ENCODE data around the gene POLD3. TPM values are rescaled to one million over a fixed set of nuclear protein-coding genes. Genes with fewer than 3 reads are reported as not detected.

Gene POLD3
- total RNA-seq, 4 donors from 2014 or later: 13.0 to 14.8 (median 14.3) TPM

DNA sequence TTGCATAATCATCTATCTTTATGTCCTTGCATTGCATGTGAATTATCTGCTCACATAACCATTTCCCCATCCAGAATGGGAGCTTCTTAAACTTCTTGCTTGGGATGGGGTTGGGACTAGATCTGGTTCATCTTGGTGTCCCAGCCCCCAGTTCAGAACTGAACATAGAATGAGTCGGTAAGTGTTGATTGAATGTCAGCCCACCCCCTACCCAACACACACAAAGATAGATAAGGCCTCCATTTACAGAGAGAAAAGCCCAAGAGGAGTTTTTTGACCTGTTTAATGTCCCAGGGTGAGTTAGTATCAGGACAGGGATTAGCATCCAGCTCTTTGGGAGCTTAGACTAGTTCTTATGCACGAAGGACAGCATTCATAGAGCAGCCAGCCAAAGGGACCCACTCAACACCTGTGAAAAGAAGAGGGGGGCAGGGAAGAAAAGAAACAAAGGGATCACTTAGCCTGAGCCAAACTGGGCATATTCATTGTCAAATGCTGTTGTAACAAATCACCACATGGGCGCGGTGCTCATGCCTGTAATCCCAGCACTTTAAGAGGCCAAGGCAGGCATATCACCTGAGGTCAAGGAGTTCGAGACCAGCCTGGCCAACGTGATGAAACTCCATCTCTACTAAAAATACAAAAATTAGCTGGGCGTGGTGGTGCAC lies 81.4 kb downstream of the POLD3 start:
- Histone ChIP-seq H3K4me1 (no peaks in the 10 kb centered on the region), H3K36me3 (no peaks in the 10 kb centered on the region), H3K9me3 (no peaks in the 10 kb centered on the region), H3K27me3 (no peaks in the 10 kb centered on the region), H3K4me3 (replicated peaks in 1 of 3) (no peak overlapping the region), H3K27ac (no peak overlapping the region)
- no peak for TF ChIP-seq CTCF (IDR thresholded peaks at IDR 0.05)
- no peak for TF ChIP-seq POLR2A (IDR thresholded peaks at IDR 0.05)
- 79 to 91% methylated on average over 7 of the region's 7 CpGs for WGBS, 2 donors
- no peak for DNase-seq
- intact Hi-C loops (cut with DNase I): no loop called here

- Histone ChIP-seq H3K27me3 (no peaks in the 10 kb centered on the region), H3K4me1 (no peaks in the 10 kb centered on the region), H3K36me3 (no peaks in the 10 kb centered on the region), H3K9me3 (no peaks in the 10 kb centered on the region), H3K4me3 (replicated peaks in 1 of 3) (no peak overlapping the region), H3K27ac (no peak overlapping the region)
- DNase-seq: no peak
- TF ChIP-seq CTCF (IDR thresholded peaks at IDR 0.05) (no peak), POLR2A (IDR thresholded peaks at IDR 0.05) (no peak)
- intact Hi-C loops (cut with DNase I): no loop called here
- 87 to 90% methylated on average over 3 of the region's 3 CpGs for WGBS, 2 donors
Measured at GRCh38 chr11:74675761-74676160, 83.4 kb downstream of the POLD3 start.

GRCh38 chr11:74676596-74676995 lies 84.2 kb downstream of the POLD3 start:
- no peak for DNase-seq
- Histone ChIP-seq H3K27ac (no peak overlapping the region), H3K9me3 (no peaks in the 10 kb centered on the region), H3K4me3 (replicated peaks in 1 of 3) (no peak overlapping the region), H3K27me3 (no peaks in the 10 kb centered on the region), H3K4me1 (peaks cover 2 to 6% of the 10 kb centered on the region in 2 donors), H3K36me3 (no peaks in the 10 kb centered on the region)
- WGBS, 2 donors: 92 to 95% methylated on average over 5 of the region's 5 CpGs
- TF ChIP-seq POLR2A (IDR thresholded peaks at IDR 0.05) (no peak), CTCF (IDR thresholded peaks at IDR 0.05) (no peak)
- intact Hi-C loops (cut with DNase I): no loop called here

DNA sequence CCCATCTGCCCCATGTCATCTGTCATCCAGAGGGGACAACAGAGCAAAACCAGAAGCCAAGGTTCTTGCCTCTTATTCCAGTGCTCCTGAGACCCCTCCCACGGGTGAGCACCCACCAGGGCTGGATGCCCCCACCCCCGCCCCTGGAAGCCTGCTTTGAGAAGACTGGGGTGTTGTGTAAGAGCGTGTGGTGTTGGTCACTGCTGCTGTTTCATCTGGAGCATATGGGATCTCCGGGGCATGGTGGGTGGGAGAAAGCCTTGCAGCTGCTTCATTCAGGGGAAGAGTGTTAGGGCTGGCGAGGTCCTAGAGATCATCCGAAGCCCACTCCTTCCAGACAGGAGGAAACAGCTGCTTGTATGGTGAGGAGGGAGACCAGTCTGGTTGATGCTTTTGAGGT lies 84.7 kb downstream of the POLD3 start:
- intact Hi-C loops (cut with DNase I): no loop called here
- no peak overlapping the region for H3K27ac ChIP-seq

More for the DNA sequence above, 84.7 kb downstream of the POLD3 start:
- TF ChIP-seq CTCF (IDR thresholded peaks at IDR 0.05): no peak
- no peak for TF ChIP-seq POLR2A (IDR thresholded peaks at IDR 0.05)
- WGBS, 2 donors: 74 to 92% methylated on average over 5 to 6 of the region's 6 CpGs
- H3K27me3 ChIP-seq: no peaks in the 10 kb centered on the region
- H3K4me3 ChIP-seq (replicated peaks in 1 of 3): no peak overlapping the region
- H3K4me1 ChIP-seq: peaks cover 7 to 11% of the 10 kb centered on the region in 2 donors
- H3K36me3 ChIP-seq: no peaks in the 10 kb centered on the region
- DNase-seq: no peak
- no peaks in the 10 kb centered on the region for H3K9me3 ChIP-seq

All from thyroid gland (tissue), 4 donors.